HepG2 (cell line): ENCODE data around the gene CPVL. TPM values are rescaled to one million over a fixed set of nuclear protein-coding genes. Genes with fewer than 3 reads are reported as not detected.

Experiments used
- ATAC-seq: fragments of 200-7000 bp; cut with Tn5 transposase; 3 replicates; pipeline ENCODE4 v1.9.1; 2020; ENCODE audit warnings: mild to moderate bottlenecking, moderate library complexity
- BruUV-seq: library from RNA; stranded (reverse); fragments of 400-500 nt; replicated peaks from 2 replicates; lab custom pipeline; 2021; lab: Mats Ljungman, UMichigan
- CTCF ChIA-PET: fragments of 300-600 bp; formaldehyde crosslinking; extraction: SDS; loops from one replicate; lab custom pipeline; 2021; ENCODE audit warnings: low total read pairs, inconsistent platforms, low intra/inter-chr PET ratio; lab: Yijun Ruan, JAX
- POLR2A ChIA-PET: fragments of 350-600 bp; sonication (Branson Sonifier 250); formaldehyde crosslinking; loops from one replicate; lab custom pipeline; 2020; ENCODE audit warnings: antibody characterized with exemption, inconsistent platforms; lab: Yijun Ruan, JAX
- DNase-seq: peaks from one replicate; pipeline ENCODE4 v3.0.0-alpha.2; 2015; ENCODE audit warnings: low spot score
- FAIRE-seq: peaks from 3 replicates; lab custom pipeline; 2011; peaks lifted over from hg19 to GRCh38; lab: Jason Lieb, UNC
- H2AFZ ChIP-seq: one replicate; pipeline ENCODE4 v1.6.1; 2011; ENCODE audit warnings: low read length, inconsistent platforms
- H3K27ac ChIP-seq: fragments of 300-600 bp; 3 replicates; pipeline ENCODE4 v1.8.0; 2011; ENCODE audit warnings: mixed run types, mild to moderate bottlenecking, mixed read lengths, low read length, inconsistent platforms; ENCODE audit not compliant: insufficient read depth; ENCODE audit errors: extremely low read length
- H3K27me3 ChIP-seq, 2 experiments: fragments of 200-600 bp in 1 of 2; 2 replicates in 1 of 2; 3 replicates in 1 of 2; pipeline versions ENCODE4 v1.6.0 to v1.8.0; 2011; ENCODE audit warnings: low read length in 2 of 2, mild to moderate bottlenecking in 2 of 2, moderate library complexity in 2 of 2, inconsistent platforms in 1 of 2; ENCODE audit not compliant: insufficient read depth in 2 of 2, control insufficient read depth in 1 of 2
- H3K36me3 ChIP-seq, 2 experiments: fragments of 200-600 bp in 1 of 2; replicated peaks in 1 of 2; 2 replicates in 1 of 2; 3 replicates in 1 of 2; pipeline versions ENCODE4 v1.5.1 to v1.8.0; 2011; ENCODE audit warnings: low read length in 2 of 2, inconsistent platforms in 1 of 2; ENCODE audit not compliant: insufficient read depth in 2 of 2, control insufficient read depth in 1 of 2
- H3K4me1 ChIP-seq: 2 replicates; pipeline ENCODE4 v1.5.1; 2012; ENCODE audit warnings: low read length, inconsistent platforms; ENCODE audit not compliant: insufficient read depth
- H3K4me2 ChIP-seq: 2 replicates; pipeline ENCODE4 v1.6.0; 2011; ENCODE audit warnings: low read depth, low read length, inconsistent platforms
- H3K4me3 ChIP-seq, 3 experiments: fragments of 200-600 bp in 1 of 3; sonication (generic), shearing (Covaris generic) in 1 of 3; replicated peaks in 1 of 3; 2 replicates each; pipeline ENCODE4 v1.5.1; 2011 to 2016; ENCODE audit warnings: low read length in 3 of 3, inconsistent platforms in 2 of 3, low read depth in 2 of 3, mild to moderate bottlenecking in 2 of 3, control low read depth in 1 of 3, mixed read lengths in 1 of 3; ENCODE audit not compliant: insufficient read depth in 1 of 3
- H3K79me2 ChIP-seq: one replicate; pipeline ENCODE4 v1.6.1; 2011; ENCODE audit warnings: low read length, inconsistent platforms; ENCODE audit not compliant: insufficient read depth
- H3K9ac ChIP-seq: 2 replicates; pipeline ENCODE4 v1.6.0; 2011; ENCODE audit warnings: mild to moderate bottlenecking, low read depth, low read length, inconsistent platforms; ENCODE audit not compliant: insufficient read depth
- H3K9me3 ChIP-seq: 2 replicates; pipeline ENCODE4 v1.5.1; 2012; ENCODE audit warnings: mild to moderate bottlenecking, low read length
- H4K20me1 ChIP-seq: 2 replicates; pipeline ENCODE4 v1.6.0; 2011; ENCODE audit warnings: inconsistent platforms, mild to moderate bottlenecking, low read length, moderate library complexity; ENCODE audit not compliant: insufficient read depth
- DPF2 ChIP-seq: sonication (generic); formaldehyde crosslinking; IDR thresholded peaks from 2 replicates; pipeline ENCODE4 v1.4.0; 2020; ENCODE audit warnings: mild to moderate bottlenecking, low read depth, missing genetic modification reagents, borderline replicate concordance
- DZIP1 ChIP-seq: sonication (generic); formaldehyde crosslinking; IDR thresholded peaks from 2 replicates; pipeline ENCODE4 v1.5.0; 2020; ENCODE audit warnings: mild to moderate bottlenecking, missing genetic modification reagents
- REL ChIP-seq: sonication (generic); formaldehyde crosslinking; conservative IDR thresholded peaks from 2 replicates; pipeline ENCODE4 v1.8.0; 2022; ENCODE audit warnings: mild to moderate bottlenecking, missing genetic modification reagents, moderate library complexity
- STAT5B ChIP-seq: sonication (generic); formaldehyde crosslinking; IDR thresholded peaks from 2 replicates; pipeline ENCODE4 v1.4.0; 2020; ENCODE audit warnings: missing genetic modification reagents
- TERF1 ChIP-seq: sonication (generic); formaldehyde crosslinking; IDR thresholded peaks from 2 replicates; pipeline ENCODE4 v1.8.0; 2022; ENCODE audit warnings: mild to moderate bottlenecking, missing genetic modification reagents, moderate library complexity
- XRCC5 ChIP-seq: fragments of 200-400 bp; formaldehyde crosslinking; optimal IDR thresholded peaks from 2 replicates; pipeline ENCODE3; 2017; ENCODE audit warnings: mild to moderate bottlenecking, low read length
- YY1 ChIP-seq: IDR thresholded peaks from 2 replicates; pipeline ENCODE4 v1.6.1; 2011; ENCODE audit warnings: low read length, low read depth, moderate library complexity, mild to moderate bottlenecking; ENCODE audit not compliant: insufficient read depth, insufficient replicate concordance
- ZBTB7B ChIP-seq: sonication (generic); formaldehyde crosslinking; IDR thresholded peaks from 2 replicates; pipeline ENCODE4 v1.4.0; 2020; ENCODE audit warnings: missing genetic modification reagents
- ZNF609 ChIP-seq: sonication (generic); formaldehyde crosslinking; IDR thresholded peaks from 2 replicates; pipeline ENCODE4 v1.4.0; 2020; ENCODE audit warnings: mild to moderate bottlenecking, missing genetic modification reagents, borderline replicate concordance
- ZNF724P ChIP-seq: sonication (generic); formaldehyde crosslinking; IDR thresholded peaks from 2 replicates; pipeline ENCODE4 v1.8.0; 2022; ENCODE audit warnings: missing genetic modification reagents, borderline replicate concordance
- WGBS: methylation state at CpG from one replicate; pipeline ENCODE4 v1.1.6; 2017; ENCODE audit warnings: low lambda C conversion rate; 5-methylcytosine and 5-hydroxymethylcytosine counted together
- in situ Hi-C: cut with HindIII; loops from 2 replicates; pipeline ENCODE4 v1.10.0; 2017; ENCODE audit warnings: low pct_unique_long_range_greater_than_20kb; ENCODE audit not compliant: extremely low pct_ligation_motif_present
- intact Hi-C: fragments of 100-400 bp; cut with micrococcal nuclease; formaldehyde crosslinking; loops from one replicate; pipeline ENCODE4 v1.10.0; 2022; ENCODE audit not compliant: unreplicated experiment
- polyA plus RNA-seq, 8 experiments: library from polyadenylated mRNA; depleted of rRNA in 3 of 8; stranded (reverse) in 7 of 8; unstranded in 1 of 8; fragments of >200 nt; fragmentation: Illumina TruSeq in 4 of 8; extraction: Trizol in 4 of 8; gene quantifications; 2 replicates each; pipeline versions ENCODE4 v1.2.1 to v1.2.3, GENCODE V29; 2011 to 2016; ENCODE audit warnings: low read depth in 4 of 8, missing spikeins in 1 of 8, mixed read lengths in 1 of 8; ENCODE audit not compliant: insufficient read depth in 1 of 8
- total RNA-seq, 5 experiments: library from RNA; depleted of rRNA; stranded (reverse); fragments of >200 nt; fragmentation: Illumina TruSeq; extraction: Trizol; gene quantifications; 2 replicates each; pipeline ENCODE4 v1.2.3, GENCODE V29; 2016; ENCODE audit warnings: low read depth in 1 of 5
- TF ChIP-seq, protein P1 (sequence below): sonication (generic); formaldehyde crosslinking; IDR thresholded peaks from 2 replicates; pipeline ENCODE4 v1.4.0; 2020; ENCODE audit warnings: mild to moderate bottlenecking, missing genetic modification reagents, borderline replicate concordance
- TF ChIP-seq, protein P2 (sequence below): sonication (generic); formaldehyde crosslinking; IDR thresholded peaks from 2 replicates; pipeline ENCODE4 v1.8.1; 2023; ENCODE audit warnings: mild to moderate bottlenecking, missing genetic modification reagents

The CPVL gene
- total and polyA plus RNA-seq, 2 of the 13 experiments (the other 11 are each of a cell fraction or from before 2014, with no cell fraction given): 59.2 to 294 TPM

GRCh38 chr7:29042824-29043231 lies 103.5 kb downstream of the CPVL start:
- no peak for ATAC-seq
- DNase-seq: no peak
- no peak for FAIRE-seq
- TF ChIP-seq XRCC5 (no peak), YY1 (no peak), ZNF609 (CRISPR knock-in tag) (no peak), DZIP1 (CRISPR knock-in tag) (no peak), ZBTB7B (no peak), TERF1 (no peak), STAT5B (CRISPR knock-in tag) (no peak), ZNF724P (CRISPR knock-in tag) (no peak), DPF2 (CRISPR knock-in tag) (no peak), REL (CRISPR knock-in tag) (no peak)
- TF ChIP-seq, protein P1, sequence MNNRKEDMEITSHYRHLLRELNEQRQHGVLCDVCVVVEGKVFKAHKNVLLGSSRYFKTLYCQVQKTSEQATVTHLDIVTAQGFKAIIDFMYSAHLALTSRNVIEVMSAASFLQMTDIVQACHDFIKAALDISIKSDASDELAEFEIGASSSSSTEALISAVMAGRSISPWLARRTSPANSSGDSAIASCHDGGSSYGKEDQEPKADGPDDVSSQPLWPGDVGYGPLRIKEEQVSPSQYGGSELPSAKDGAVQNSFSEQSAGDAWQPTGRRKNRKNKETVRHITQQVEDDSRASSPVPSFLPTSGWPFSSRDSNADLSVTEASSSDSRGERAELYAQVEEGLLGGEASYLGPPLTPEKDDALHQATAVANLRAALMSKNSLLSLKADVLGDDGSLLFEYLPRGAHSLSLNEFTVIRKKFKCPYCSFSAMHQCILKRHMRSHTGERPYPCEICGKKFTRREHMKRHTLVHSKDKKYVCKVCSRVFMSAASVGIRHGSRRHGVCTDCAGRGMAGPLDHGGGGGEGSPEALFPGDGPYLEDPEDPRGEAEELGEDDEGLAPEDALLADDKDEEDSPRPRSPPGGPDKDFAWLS (CRISPR knock-in tag): no peak
- TF ChIP-seq, protein P2, sequence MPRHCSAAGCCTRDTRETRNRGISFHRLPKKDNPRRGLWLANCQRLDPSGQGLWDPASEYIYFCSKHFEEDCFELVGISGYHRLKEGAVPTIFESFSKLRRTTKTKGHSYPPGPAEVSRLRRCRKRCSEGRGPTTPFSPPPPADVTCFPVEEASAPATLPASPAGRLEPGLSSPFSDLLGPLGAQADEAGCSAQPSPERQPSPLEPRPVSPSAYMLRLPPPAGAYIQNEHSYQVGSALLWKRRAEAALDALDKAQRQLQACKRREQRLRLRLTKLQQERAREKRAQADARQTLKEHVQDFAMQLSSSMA (CRISPR knock-in tag): no peak

More at GRCh38 chr7:29042824-29043231, 103.5 kb downstream of the CPVL start:
- Histone ChIP-seq H3K4me1 (no peaks in the 10 kb centered on the region), H3K9ac (no peak overlapping the region), H3K27ac (no peak overlapping the region), H3K79me2 (no peaks in the 10 kb centered on the region), H3K4me3 (no peak overlapping the region), H3K27me3 (no peaks in the 10 kb centered on the region), H3K4me2 (no peak overlapping the region), H4K20me1 (no peaks in the 10 kb centered on the region), H2AFZ (no peak overlapping the region), H3K9me3 (no peaks in the 10 kb centered on the region), H3K36me3 (no peaks in the 10 kb centered on the region)
- POLR2A ChIA-PET: no interaction called here
- in situ Hi-C loops (no loop called here), intact Hi-C loops (no loop called here)
- BruUV-seq: no TSS peak
- WGBS: 94% methylated on average over 4 of the region's 4 CpGs
- CTCF ChIA-PET: no interaction called here
